SK-N-SH (cell line): ENCODE results near the gene ELP4. TPM values are rescaled to one million over a fixed set of nuclear protein-coding genes. Genes with fewer than 3 reads are reported as not detected.

Experiments
- CTCF ChIA-PET: fragments of 300-600, 350-600 bp; formaldehyde crosslinking; extraction: SDS; loops from one replicate; lab custom pipeline; 2021; lab: Yijun Ruan, JAX
- POLR2A ChIA-PET: fragments of 350-600 bp; sonication (Branson Sonifier 250); formaldehyde crosslinking; extraction: SDS; loops from one replicate; lab custom pipeline; 2020; ENCODE audit warnings: antibody characterized with exemption, inconsistent platforms; lab: Yijun Ruan, JAX
- DNase-seq: peaks from one replicate; pipeline ENCODE4 v3.0.0; 2012
- H2AFZ ChIP-seq: fragments of 200-600 bp; sonication (generic); 2 replicates; pipeline ENCODE4 v1.8.1; 2016; ENCODE audit warnings: antibody characterized with exemption, mild to moderate bottlenecking, low read depth
- H3F3A ChIP-seq: fragments of 200-600 bp; sonication (generic); replicated peaks from 2 replicates; pipeline ENCODE3; 2016; ENCODE audit warnings: antibody characterized with exemption, mild to moderate bottlenecking; ENCODE audit not compliant: insufficient read depth
- H3K27ac ChIP-seq, 2 experiments: fragments of 200-500 bp in 1 of 2; fragments of 200-600 bp in 1 of 2; sonication (Bioruptor generic) in 1 of 2; sonication (generic), shearing (Covaris generic) in 1 of 2; 2 replicates each; pipeline versions ENCODE4 v1.5.1 to v1.6.1; 2014 to 2016; ENCODE audit warnings: low read depth in 2 of 2, inconsistent platforms in 1 of 2, low read length in 1 of 2, mild to moderate bottlenecking in 1 of 2, mixed read lengths in 1 of 2
- H3K27me3 ChIP-seq: fragments of 200-600 bp; sonication (generic), shearing (Covaris generic); 2 replicates; pipeline ENCODE4 v1.6.1; 2016; ENCODE audit warnings: mixed run types; ENCODE audit not compliant: insufficient read depth
- H3K36me3 ChIP-seq, 2 experiments: fragments of 200-500 bp in 1 of 2; fragments of 200-600 bp in 1 of 2; sonication (Bioruptor generic) in 1 of 2; sonication (generic) in 1 of 2; replicated peaks in 1 of 2; 2 replicates each; pipeline versions ENCODE3 to v1.5.1; 2014 to 2016; ENCODE audit warnings: low read length in 1 of 2, mild to moderate bottlenecking in 1 of 2; ENCODE audit not compliant: insufficient read depth in 2 of 2, control insufficient read depth in 1 of 2
- H3K4me1 ChIP-seq, 2 experiments: fragments of 200-500 bp in 1 of 2; fragments of 200-600 bp in 1 of 2; sonication (Bioruptor generic) in 1 of 2; sonication (generic), shearing (Covaris generic) in 1 of 2; 2 replicates each; pipeline versions ENCODE4 v1.5.1 to v1.6.1; 2014 to 2016; ENCODE audit warnings: low read depth in 1 of 2, low read length in 1 of 2, mixed run types in 1 of 2; ENCODE audit not compliant: insufficient read depth in 2 of 2, control insufficient read depth in 1 of 2
- H3K4me2 ChIP-seq: fragments of 200-600 bp; sonication (generic), shearing (Covaris generic); 2 replicates; pipeline ENCODE4 v1.6.1; 2017; ENCODE audit warnings: mixed run types
- H3K4me3 ChIP-seq, 2 experiments: fragments of 200-500 bp in 1 of 2; fragments of 200-600 bp in 1 of 2; sonication (Bioruptor generic) in 1 of 2; sonication (generic), shearing (Covaris generic) in 1 of 2; 2 replicates each; pipeline versions ENCODE4 v1.5.1 to v1.8.1; 2014 to 2016; ENCODE audit warnings: low read depth in 2 of 2, inconsistent platforms in 1 of 2, low read length in 1 of 2, mild to moderate bottlenecking in 1 of 2, mixed read lengths in 1 of 2, moderate library complexity in 1 of 2
- H3K79me2 ChIP-seq: fragments of 200-600 bp; sonication (generic); 2 replicates; pipeline ENCODE4 v1.8.1; 2017; ENCODE audit warnings: mild to moderate bottlenecking; ENCODE audit not compliant: insufficient read depth
- H3K9ac ChIP-seq: fragments of 200-600 bp; sonication (generic); 2 replicates; pipeline ENCODE4 v1.6.1; 2017; ENCODE audit warnings: mixed run types
- H3K9me2 ChIP-seq: fragments of 200-600 bp; sonication (generic); 2 replicates; pipeline ENCODE4 v1.6.1; 2017; ENCODE audit warnings: mixed run types
- H3K9me3 ChIP-seq: fragments of 200-600 bp; sonication (generic); 2 replicates; pipeline ENCODE4 v1.6.1; 2017; ENCODE audit warnings: mixed run types, mild to moderate bottlenecking, moderate library complexity
- H4K20me1 ChIP-seq: fragments of 200-600 bp; sonication (generic); 2 replicates; pipeline ENCODE4 v1.6.1; 2017; ENCODE audit warnings: mild to moderate bottlenecking, mixed run types; ENCODE audit not compliant: insufficient read depth
- CHD2 ChIP-seq: fragments of 150-350 bp; IDR thresholded peaks from 2 replicates; pipeline ENCODE4 v1.6.1; 2018; ENCODE audit warnings: low read length; ENCODE audit not compliant: partially characterized antibody
- CTCF ChIP-seq: fragments of 200-600 bp; sonication (generic); IDR thresholded peaks from 2 replicates; pipeline ENCODE4 v1.6.1; 2017; ENCODE audit warnings: antibody characterized with exemption, mild to moderate bottlenecking, moderate library complexity
- EP300 ChIP-seq, 2 experiments: IDR thresholded peaks; 2 replicates each; pipeline versions ENCODE4 v1.4.0 to v1.6.1; 2012; ENCODE audit warnings: borderline replicate concordance in 1 of 2, low read depth in 1 of 2, low read length in 1 of 2
- EZH2phosphoT487 ChIP-seq: fragments of 200-600 bp; sonication (generic); IDR thresholded peaks from 2 replicates; pipeline ENCODE4 v1.6.1; 2017; ENCODE audit warnings: low read depth, mixed run types, mild to moderate bottlenecking, antibody characterized with exemption, moderate library complexity, borderline replicate concordance
- FOXJ3 ChIP-seq: sonication (generic); formaldehyde crosslinking; IDR thresholded peaks from 2 replicates; pipeline ENCODE4 v1.5.1; 2020; ENCODE audit warnings: mild to moderate bottlenecking, missing genetic modification reagents
- GABPA ChIP-seq: IDR thresholded peaks from 2 replicates; pipeline ENCODE4 v1.4.0; 2012; ENCODE audit warnings: low read depth, mild to moderate bottlenecking
- NRF1 ChIP-seq: IDR thresholded peaks from 2 replicates; pipeline ENCODE4 v1.6.1; 2012; ENCODE audit warnings: low read depth, mild to moderate bottlenecking, low read length
- PBX3 ChIP-seq: IDR thresholded peaks from 2 replicates; pipeline ENCODE4; 2012
- POLR2AphosphoS5 ChIP-seq: IDR thresholded peaks from 2 replicates; pipeline ENCODE4 v1.6.1; 2012; ENCODE audit warnings: low read depth, low read length
- RCOR1 ChIP-seq: fragments of 150-350 bp; IDR thresholded peaks from 2 replicates; pipeline ENCODE4 v1.6.1; 2017; ENCODE audit warnings: antibody characterized with exemption, low read length
- REST ChIP-seq: IDR thresholded peaks from 2 replicates; pipeline ENCODE4 v1.6.1; 2012; ENCODE audit warnings: mild to moderate bottlenecking, low read depth, low read length, moderate library complexity
- RFX5 ChIP-seq: IDR thresholded peaks from 2 replicates; pipeline ENCODE4 v1.6.1; 2012; ENCODE audit warnings: mild to moderate bottlenecking, improper control_type of control experiment, low read length
- RXRA ChIP-seq: IDR thresholded peaks from 2 replicates; pipeline ENCODE4 v1.4.0; 2012; ENCODE audit warnings: low read depth, mild to moderate bottlenecking, borderline replicate concordance
- TAF1 ChIP-seq: IDR thresholded peaks from 2 replicates; pipeline ENCODE4 v1.6.1; 2012; ENCODE audit warnings: low read depth, mild to moderate bottlenecking, low read length, moderate library complexity, borderline replicate concordance
- TEAD4 ChIP-seq: IDR thresholded peaks from 2 replicates; pipeline ENCODE4 v1.4.0; 2012; ENCODE audit warnings: mild to moderate bottlenecking, borderline replicate concordance; ENCODE audit not compliant: insufficient read depth
- YY1 ChIP-seq: IDR thresholded peaks from 2 replicates; pipeline ENCODE4 v1.4.0; 2012; ENCODE audit warnings: low read depth, mild to moderate bottlenecking
- WGBS: methylation state at CpG from one replicate; pipeline ENCODE4 v1.1.6; 2017; ENCODE audit warnings: low lambda C conversion rate; 5-methylcytosine and 5-hydroxymethylcytosine counted together
- polyA plus RNA-seq, 3 experiments: library from polyadenylated mRNA; depleted of rRNA; stranded (reverse); fragments of >200 nt; gene quantifications; 2 replicates each; pipeline ENCODE4 v1.2.3, GENCODE V29; 2012

ELP4 gene
- polyA plus RNA-seq, 1 of the 3 experiments (the other 2 are of a cell fraction) = 7.0 TPM

DNA sequence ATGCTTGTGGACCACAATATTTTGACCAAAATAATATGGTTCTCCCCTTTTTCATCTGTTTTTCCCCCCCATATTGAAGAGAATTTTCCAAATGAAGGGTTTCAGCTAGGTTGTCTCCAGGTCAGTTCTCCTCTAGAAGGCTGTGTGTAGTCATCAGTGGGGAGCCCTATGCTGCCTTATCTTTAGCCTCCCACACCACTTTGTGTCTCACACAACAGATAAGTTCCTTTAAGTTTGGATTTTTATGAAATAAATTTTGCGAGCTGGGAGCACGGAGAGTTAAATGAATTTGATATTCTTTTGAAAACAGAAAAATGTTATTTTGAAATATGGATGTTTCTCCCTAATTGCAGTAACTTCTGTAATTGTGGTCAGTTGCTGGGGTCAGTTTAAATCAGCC is 272.7 kb downstream of the ELP4 start:
- Histone ChIP-seq H3K9me2 (no peaks in the 10 kb centered on the region), H3K4me1 (peaks cover 0 to 10% of the 10 kb centered on the region in 2 experiments; a peak in 1 of 4 replicates), H4K20me1 (no peaks in the 10 kb centered on the region), H3K36me3 (no peaks in the 10 kb centered on the region), H3K4me3 (no peak overlapping the region), H3K27me3 (no peaks in the 10 kb centered on the region), H3F3A (peaks cover 3% of the 10 kb centered on the region), H3K27ac (no peak overlapping the region), H3K79me2 (no peaks in the 10 kb centered on the region), H3K9ac (no peak overlapping the region), H3K9me3 (no peaks in the 10 kb centered on the region), H2AFZ (no peak overlapping the region), H3K4me2 (no peak overlapping the region)
- no peak for DNase-seq
- ChIA-PET CTCF (interaction anchor here (0.8 to 1.2 kb wide), 2 partner anchors 15 to 270 kb away, joined by 3 read pairs; no protein-coding TSS in a partner anchor), POLR2A (no interaction called here)
- TF ChIP-seq RFX5 = no peak
- WGBS = 98% methylated on average over 2 of the region's 2 CpGs

DNA sequence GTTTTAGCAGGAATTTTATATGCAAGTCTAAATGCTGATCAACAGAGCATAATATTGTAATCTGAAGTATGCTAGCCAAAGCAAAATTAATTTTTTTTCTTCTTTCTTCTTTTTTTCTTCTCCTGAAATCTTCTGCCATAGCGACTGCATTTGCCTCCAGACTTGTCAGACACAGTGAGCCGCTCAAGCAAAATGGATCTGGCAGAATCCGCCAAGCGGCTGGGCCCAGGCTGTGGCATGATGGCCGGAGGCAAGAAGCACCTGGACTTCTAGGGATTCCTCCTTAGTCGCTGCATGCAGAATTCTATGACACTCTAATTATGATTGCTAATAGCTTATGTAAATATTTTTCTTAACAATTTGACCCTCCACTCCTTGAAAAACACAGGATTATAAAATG is 273.7 kb downstream of the ELP4 start:
- Histone ChIP-seq H3K36me3 (no peaks in the 10 kb centered on the region), H3K4me2 (no peak overlapping the region), H3K4me3 (no peak overlapping the region), H3K9me2 (no peaks in the 10 kb centered on the region), H2AFZ (no peak overlapping the region), H3K4me1 (peaks cover 0 to 10% of the 10 kb centered on the region in 2 experiments; a peak in 1 of 4 replicates), H3K9ac (no peak overlapping the region), H3K79me2 (no peaks in the 10 kb centered on the region), H4K20me1 (no peaks in the 10 kb centered on the region), H3F3A (peaks cover 3% of the 10 kb centered on the region), H3K27ac (no peak overlapping the region), H3K27me3 (no peaks in the 10 kb centered on the region), H3K9me3 (no peaks in the 10 kb centered on the region)
- DNase-seq = no peak
- WGBS = 92% methylated on average over 6 of the region's 6 CpGs
- POLR2A ChIA-PET = no interaction called here
- TF ChIP-seq EP300 (IDR thresholded peaks at IDR 0.05; ENCODE audit: borderline replicate concordance in 1 of 2, low read depth in 1 of 2, low read length in 1 of 2) (no peak), NRF1 (no peak), RCOR1 (no peak), CTCF (no peak), CHD2 (no peak), FOXJ3 (CRISPR knock-in tag) (no peak), YY1 (no peak)
- CTCF ChIA-PET = no interaction called here

DNA sequence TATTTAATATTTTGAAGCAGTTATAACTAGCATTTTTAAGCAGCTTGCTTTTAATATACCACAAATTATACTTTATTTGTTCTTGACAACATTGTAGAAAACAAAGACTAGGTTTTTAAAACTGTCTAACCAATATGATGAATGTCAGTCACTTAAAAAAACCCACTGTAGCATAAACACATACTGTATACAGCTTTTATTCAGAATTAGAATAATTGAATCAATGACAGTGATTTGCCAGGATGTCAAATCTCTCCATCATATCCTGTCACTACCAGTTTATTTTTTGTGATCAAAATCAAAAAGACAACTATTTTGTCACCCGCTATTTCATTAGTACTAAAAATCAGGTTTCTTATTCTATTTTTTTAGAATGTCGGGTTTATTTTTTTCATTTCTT is 275.0 kb downstream of the ELP4 start:
- CTCF ChIA-PET = no interaction called here
- DNase-seq = no peak
- POLR2A ChIA-PET = no interaction called here
- 92% methylated on average over 2 of the region's 2 CpGs for WGBS
- H3K4me2 ChIP-seq = no peak overlapping the region
- no peak overlapping the region for H3K4me3 ChIP-seq
- H3K9ac ChIP-seq = no peak overlapping the region
- H3K9me3 ChIP-seq = no peaks in the 10 kb centered on the region
- no peak overlapping the region for H3K27ac ChIP-seq
- H3K36me3 ChIP-seq = no peaks in the 10 kb centered on the region
- H3F3A ChIP-seq = no peaks in the 10 kb centered on the region
- no peaks in the 10 kb centered on the region for H4K20me1 ChIP-seq
- H2AFZ ChIP-seq = no peak overlapping the region
- H3K27me3 ChIP-seq = no peaks in the 10 kb centered on the region
- H3K9me2 ChIP-seq = no peaks in the 10 kb centered on the region
- H3K79me2 ChIP-seq = no peaks in the 10 kb centered on the region
- peaks cover 0 to 1% of the 10 kb centered on the region in 2 experiments; a peak in 1 of 4 replicates for H3K4me1 ChIP-seq
- no peak for TF ChIP-seq EP300 (IDR thresholded peaks at IDR 0.05; ENCODE audit: borderline replicate concordance in 1 of 2, low read depth in 1 of 2, low read length in 1 of 2)
- no peak for TF ChIP-seq RXRA
- TF ChIP-seq TAF1 = no peak
- TF ChIP-seq EZH2phosphoT487 = no peak
- TF ChIP-seq FOXJ3 (CRISPR knock-in tag) = no peak
- no peak for TF ChIP-seq POLR2AphosphoS5
- no peak for TF ChIP-seq RCOR1
- TF ChIP-seq PBX3 = no peak
- no peak for TF ChIP-seq TEAD4
- TF ChIP-seq GABPA = no peak
- TF ChIP-seq REST = no peak
